Effector memory CD4-positive, alpha-beta T cell (primary cell): ENCODE data around the gene TAS2R19.
"Not testable (repeated sequence)": the region's sequence is repeated elsewhere in the genome, so short reads cannot be mapped to it uniquely, and the experiment has no call there.

Experiments
- DNase-seq, 3 donors: peaks; one replicate each; pipeline ENCODE4 v3.0.0-alpha.2; 2020
- H3K27ac ChIP-seq: 2 replicates; pipeline ENCODE4 v1.7.0; 2013; ENCODE audit warnings: mild to moderate bottlenecking, low read length, moderate library complexity; ENCODE audit not compliant: insufficient read depth, poor library complexity, severe bottlenecking
- H3K27me3 ChIP-seq: replicated peaks from 2 replicates; pipeline ENCODE4 v1.7.0; 2013; ENCODE audit warnings: mild to moderate bottlenecking, low read length; ENCODE audit not compliant: insufficient read depth, control insufficient read depth, poor library complexity, severe bottlenecking
- H3K36me3 ChIP-seq: 2 replicates; pipeline ENCODE4 v1.7.0; 2013; ENCODE audit warnings: mild to moderate bottlenecking, low read length, moderate library complexity; ENCODE audit not compliant: control insufficient read depth, insufficient read depth
- H3K4me1 ChIP-seq: 2 replicates; pipeline ENCODE4 v1.7.0; 2013; ENCODE audit warnings: low read length, mild to moderate bottlenecking; ENCODE audit not compliant: control insufficient read depth, insufficient read depth, poor library complexity, severe bottlenecking
- H3K4me3 ChIP-seq: 2 replicates; pipeline ENCODE4 v1.7.0; 2013; ENCODE audit warnings: low read length, low read depth, mild to moderate bottlenecking; ENCODE audit not compliant: insufficient read depth, poor library complexity, severe bottlenecking
- H3K9me3 ChIP-seq: 2 replicates; pipeline ENCODE4 v1.7.0; 2013; ENCODE audit warnings: mild to moderate bottlenecking, low read length, moderate library complexity; ENCODE audit not compliant: control insufficient read depth

The TAS2R19 gene

GRCh38 chr12:11041366-11041765 lies 18.9 kb upstream of the TAS2R19 start:
- not testable (repeated sequence) for H3K4me1 ChIP-seq, H3K4me3 ChIP-seq, DNase-seq, H3K9me3 ChIP-seq, H3K27me3 ChIP-seq, H3K27ac ChIP-seq, H3K36me3 ChIP-seq

DNA sequence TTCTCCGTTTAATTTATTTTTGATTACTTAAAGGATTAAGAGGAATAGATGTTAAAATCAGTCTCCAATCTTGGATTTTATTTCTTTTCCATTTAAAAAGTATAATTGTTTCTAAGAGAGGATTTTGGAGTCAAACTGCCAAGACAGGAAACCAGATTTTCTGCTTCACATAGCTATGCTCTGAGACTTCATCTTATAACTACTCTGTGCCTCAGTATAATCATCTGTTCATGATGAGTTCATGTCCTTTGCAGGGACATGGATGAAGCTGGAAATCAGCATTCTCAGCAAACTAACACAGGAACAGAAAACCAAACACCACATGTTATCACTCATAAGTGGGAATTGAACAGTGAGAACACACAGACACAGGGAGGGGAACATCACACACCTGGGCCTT lies 17.7 kb upstream of the TAS2R19 start:
- Histone ChIP-seq H3K36me3 (no peaks in the 10 kb centered on the region), H3K27me3 (no peaks in the 10 kb centered on the region), H3K4me1 (no peaks in the 10 kb centered on the region), H3K4me3 (no peak overlapping the region), H3K27ac (no peak overlapping the region), H3K9me3 (no peaks in the 10 kb centered on the region)
- no peak for DNase-seq

- no peak for DNase-seq
- no peaks in the 10 kb centered on the region for H3K36me3 ChIP-seq
- H3K27ac ChIP-seq, result no peak overlapping the region
- H3K9me3 ChIP-seq, result no peaks in the 10 kb centered on the region
- H3K27me3 ChIP-seq, result no peaks in the 10 kb centered on the region
- no peaks in the 10 kb centered on the region for H3K4me1 ChIP-seq
- H3K4me3 ChIP-seq, result no peak overlapping the region
Observed at GRCh38 chr12:11039171-11039570, 16.8 kb upstream of the TAS2R19 start.

DNA sequence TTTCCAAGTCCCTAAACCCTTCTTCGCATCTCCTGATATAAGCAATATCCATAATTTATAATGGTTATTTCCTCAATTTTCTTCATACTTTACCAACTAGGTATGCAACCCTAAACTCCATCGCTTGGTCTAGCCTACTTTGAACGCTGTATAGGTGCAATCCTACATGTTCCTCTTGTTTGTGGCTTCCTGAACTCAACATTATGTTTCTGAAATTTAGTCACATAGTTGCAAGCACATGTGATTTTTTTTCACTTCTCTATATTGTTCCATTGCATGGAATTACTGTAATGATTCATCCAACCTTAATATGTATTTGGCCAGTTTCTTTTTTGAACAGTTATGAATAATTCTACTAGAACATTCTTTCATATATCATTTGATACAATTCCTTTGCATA lies 11.5 kb upstream of the TAS2R19 start:
- H3K4me1 ChIP-seq, H3K27me3 ChIP-seq, H3K9me3 ChIP-seq, H3K36me3 ChIP-seq, H3K27ac ChIP-seq, H3K4me3 ChIP-seq, DNase-seq: not testable (repeated sequence)

- no peaks in the 10 kb centered on the region for H3K4me1 ChIP-seq
- no peaks in the 10 kb centered on the region for H3K9me3 ChIP-seq
- DNase-seq, result no peak
- H3K27ac ChIP-seq, result no peak within 1 kb of the TSS
- H3K27me3 ChIP-seq, result no peaks in the 10 kb centered on the region
- peaks cover 3% of the 10 kb centered on the region for H3K36me3 ChIP-seq
- no peak within 1 kb of the TSS for H3K4me3 ChIP-seq
Observed at GRCh38 chr12:11031307-11031706, 8.9 kb upstream of the TAS2R19 start, which contains the start of gene TAS2R31. TAS2R31 (minus strand) TSS chr12:11031407; CDS start chr12:11031335, 72 bp downstream.

- peaks cover 6% of the 10 kb centered on the region for H3K36me3 ChIP-seq
Observed at GRCh38 chr12:11026118-11026517, 3.7 kb upstream of the TAS2R19 start.

DNA sequence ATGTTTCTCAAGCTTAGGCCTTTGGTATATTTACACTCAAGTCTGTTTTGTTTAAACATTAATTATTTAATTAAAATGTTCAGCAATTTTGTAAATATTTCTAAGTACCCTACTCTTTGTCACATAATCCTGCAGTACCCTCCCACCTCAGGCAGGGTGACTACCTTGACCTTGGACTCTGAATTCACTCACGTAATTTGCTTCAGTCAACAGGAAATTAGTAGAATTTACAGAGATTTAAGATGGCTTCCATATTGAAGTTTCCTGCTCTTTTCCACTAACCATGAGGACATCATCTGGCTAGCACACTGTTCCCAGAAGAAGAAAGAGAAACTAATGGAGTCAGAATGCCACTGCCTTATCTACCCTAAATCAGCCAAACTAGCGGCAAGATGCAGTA lies 967 bp upstream of the TAS2R19 start:
- H3K36me3 ChIP-seq, result peaks cover 6% of the 10 kb centered on the region
- H3K27ac ChIP-seq, result no peak overlapping the region
- no peaks in the 10 kb centered on the region for H3K9me3 ChIP-seq
- H3K4me3 ChIP-seq, result no peak overlapping the region
- H3K27me3 ChIP-seq, result no peaks in the 10 kb centered on the region
- no peaks in the 10 kb centered on the region for H3K4me1 ChIP-seq
- no peak for DNase-seq

More at GRCh38 chr12:11026118-11026517, 3.7 kb upstream of the TAS2R19 start:
- no peaks in the 10 kb centered on the region for H3K4me1 ChIP-seq
- no peak overlapping the region for H3K4me3 ChIP-seq
- no peaks in the 10 kb centered on the region for H3K27me3 ChIP-seq
- no peak overlapping the region for H3K27ac ChIP-seq
- no peaks in the 10 kb centered on the region for H3K9me3 ChIP-seq
- no peak for DNase-seq

DNA sequence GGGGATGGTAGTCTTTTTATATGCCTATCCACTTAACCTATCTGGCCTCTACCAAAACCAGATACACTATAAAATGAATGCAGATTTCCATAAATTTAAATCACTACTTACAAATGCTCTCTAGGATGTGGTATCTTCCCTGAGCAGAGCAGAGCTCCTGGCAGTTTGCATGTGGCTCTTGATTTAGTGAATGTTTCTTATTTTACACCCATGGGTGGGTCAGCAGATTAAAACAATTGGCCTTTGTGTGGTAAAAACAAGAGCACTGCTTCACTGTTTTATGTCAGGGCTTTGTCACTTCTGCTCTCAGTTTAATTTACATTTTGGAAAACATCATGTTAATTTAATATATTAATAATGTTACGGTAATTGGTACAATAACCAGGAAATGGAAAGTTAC lies 5.5 kb downstream of the TAS2R19 start:
- no peaks in the 10 kb centered on the region for H3K4me1 ChIP-seq
- no peaks in the 10 kb centered on the region for H3K36me3 ChIP-seq
- no peak for DNase-seq
- H3K9me3 ChIP-seq, result no peaks in the 10 kb centered on the region
- H3K4me3 ChIP-seq, result no peak overlapping the region
- no peaks in the 10 kb centered on the region for H3K27me3 ChIP-seq
- no peak overlapping the region for H3K27ac ChIP-seq

- Histone ChIP-seq H3K4me1 (no peaks in the 10 kb centered on the region), H3K9me3 (no peaks in the 10 kb centered on the region), H3K27me3 (no peaks in the 10 kb centered on the region), H3K27ac (no peak overlapping the region), H3K36me3 (no peaks in the 10 kb centered on the region), H3K4me3 (no peak overlapping the region)
- no peak for DNase-seq
Observed at GRCh38 chr12:11015775-11016430, 6.5 kb downstream of the TAS2R19 start.

- no peak overlapping the region for H3K4me3 ChIP-seq
- no peak for DNase-seq
- H3K27me3 ChIP-seq, result no peaks in the 10 kb centered on the region
Observed at GRCh38 chr12:11014234-11014633, 8.2 kb downstream of the TAS2R19 start.

More at GRCh38 chr12:11014234-11014633, 8.2 kb downstream of the TAS2R19 start:
- H3K4me1 ChIP-seq, result no peaks in the 10 kb centered on the region
- no peaks in the 10 kb centered on the region for H3K9me3 ChIP-seq
- no peaks in the 10 kb centered on the region for H3K36me3 ChIP-seq
- no peak overlapping the region for H3K27ac ChIP-seq
